ENCODE data around the gene NEK10.

DNA sequence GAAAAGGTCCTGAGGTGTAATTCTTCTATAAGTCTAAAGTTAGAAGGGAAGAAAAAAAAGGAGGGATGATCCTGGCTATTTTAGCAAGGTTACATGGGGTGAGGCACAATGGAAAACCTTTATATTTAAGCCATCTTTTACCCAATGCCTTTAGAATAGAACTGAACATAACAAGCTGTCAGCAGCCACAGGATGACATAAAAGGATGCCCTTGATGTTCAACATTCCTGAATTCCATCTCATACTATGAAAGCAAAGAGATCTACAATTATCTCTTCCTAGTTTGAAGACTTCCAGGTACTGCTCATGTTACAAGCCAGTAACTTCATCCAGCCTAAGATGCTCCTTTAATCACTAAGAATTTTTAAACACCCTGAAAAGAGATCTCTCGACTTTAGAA is 26.9 kb downstream of the NEK10 start:
- TF ChIP-seq, protein P1, sequence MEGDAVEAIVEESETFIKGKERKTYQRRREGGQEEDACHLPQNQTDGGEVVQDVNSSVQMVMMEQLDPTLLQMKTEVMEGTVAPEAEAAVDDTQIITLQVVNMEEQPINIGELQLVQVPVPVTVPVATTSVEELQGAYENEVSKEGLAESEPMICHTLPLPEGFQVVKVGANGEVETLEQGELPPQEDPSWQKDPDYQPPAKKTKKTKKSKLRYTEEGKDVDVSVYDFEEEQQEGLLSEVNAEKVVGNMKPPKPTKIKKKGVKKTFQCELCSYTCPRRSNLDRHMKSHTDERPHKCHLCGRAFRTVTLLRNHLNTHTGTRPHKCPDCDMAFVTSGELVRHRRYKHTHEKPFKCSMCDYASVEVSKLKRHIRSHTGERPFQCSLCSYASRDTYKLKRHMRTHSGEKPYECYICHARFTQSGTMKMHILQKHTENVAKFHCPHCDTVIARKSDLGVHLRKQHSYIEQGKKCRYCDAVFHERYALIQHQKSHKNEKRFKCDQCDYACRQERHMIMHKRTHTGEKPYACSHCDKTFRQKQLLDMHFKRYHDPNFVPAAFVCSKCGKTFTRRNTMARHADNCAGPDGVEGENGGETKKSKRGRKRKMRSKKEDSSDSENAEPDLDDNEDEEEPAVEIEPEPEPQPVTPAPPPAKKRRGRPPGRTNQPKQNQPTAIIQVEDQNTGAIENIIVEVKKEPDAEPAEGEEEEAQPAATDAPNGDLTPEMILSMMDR (IDR thresholded peaks at IDR 0.05; ENCODE audit: low read length) = no peak
- TF ChIP-seq EZH2 (IDR thresholded peaks at IDR 0.05; ENCODE audit: borderline replicate concordance, low read length) = no peak
